ENCODE data around the gene GCSH. TPM values are rescaled to one million over a fixed set of nuclear protein-coding genes. Genes with fewer than 3 reads are reported as not detected.

GCSH gene
- total and polyA plus RNA-seq, 2 of the 13 experiments (the other 11 are each of a cell fraction or from before 2014, with no cell fraction given): 35.9 to 103 TPM

- TF ChIP-seq ZNF687 (CRISPR knock-in tag; IDR thresholded peaks at IDR 0.05): peak; percentile 95
- peak; percentile 94 for TF ChIP-seq ZNF563 (CRISPR knock-in tag; IDR thresholded peaks at IDR 0.05)
- TF ChIP-seq RARA (CRISPR knock-in tag; IDR thresholded peaks at IDR 0.05): no peak
- TF ChIP-seq ZNF503 (CRISPR knock-in tag; IDR thresholded peaks at IDR 0.05): no peak
- TF ChIP-seq NR0B2 (CRISPR knock-in tag; IDR thresholded peaks at IDR 0.05): peak; percentile 93; the same call in 1 of the 2 replicates
- no peak for TF ChIP-seq HIVEP1 (CRISPR knock-in tag; IDR thresholded peaks at IDR 0.05)
- peak; percentile 20; the same call in 1 of the 2 replicates for TF ChIP-seq E2F5 (CRISPR knock-in tag; conservative IDR thresholded peaks at IDR 0.05)
- TF ChIP-seq ZFP41 (CRISPR knock-in tag; IDR thresholded peaks at IDR 0.05; ENCODE audit: borderline replicate concordance): no peak
- no peak for TF ChIP-seq ZBTB21 (CRISPR knock-in tag; IDR thresholded peaks at IDR 0.05)
- no peak for TF ChIP-seq RCOR2 (CRISPR knock-in tag; IDR thresholded peaks at IDR 0.05)
- TF ChIP-seq MTF1 (CRISPR knock-in tag; IDR thresholded peaks at IDR 0.05): no peak
- TF ChIP-seq SNAI1 (CRISPR knock-in tag; IDR thresholded peaks at IDR 0.05; ENCODE audit: borderline replicate concordance): no peak
- no peak for TF ChIP-seq MAFF (IDR thresholded peaks at IDR 0.05; ENCODE audit: low read depth, low read length)
- no peak; the same call in 1 of the 2 replicates for TF ChIP-seq ZNF468 (CRISPR knock-in tag; IDR thresholded peaks at IDR 0.05)
- peak; percentile 63 for TF ChIP-seq TBX2 (CRISPR knock-in tag; IDR thresholded peaks at IDR 0.05; ENCODE audit: borderline replicate concordance)
- peak; percentile 70; the same call in 1 of the 2 replicates for TF ChIP-seq SIN3A (IDR thresholded peaks at IDR 0.05; ENCODE audit: borderline replicate concordance, low read depth, low read length)
- TF ChIP-seq SP4 (CRISPR knock-in tag; IDR thresholded peaks at IDR 0.05): peak; percentile 99
Observed at GRCh38 chr16:81095953-81096714, at the start of gene GCSH (continued).
